ENCODE data around the gene DNAJA4.

- TF ChIP-seq POLR2A (IDR thresholded peaks at IDR 0.05), result no peak
- TF ChIP-seq, protein P1, sequence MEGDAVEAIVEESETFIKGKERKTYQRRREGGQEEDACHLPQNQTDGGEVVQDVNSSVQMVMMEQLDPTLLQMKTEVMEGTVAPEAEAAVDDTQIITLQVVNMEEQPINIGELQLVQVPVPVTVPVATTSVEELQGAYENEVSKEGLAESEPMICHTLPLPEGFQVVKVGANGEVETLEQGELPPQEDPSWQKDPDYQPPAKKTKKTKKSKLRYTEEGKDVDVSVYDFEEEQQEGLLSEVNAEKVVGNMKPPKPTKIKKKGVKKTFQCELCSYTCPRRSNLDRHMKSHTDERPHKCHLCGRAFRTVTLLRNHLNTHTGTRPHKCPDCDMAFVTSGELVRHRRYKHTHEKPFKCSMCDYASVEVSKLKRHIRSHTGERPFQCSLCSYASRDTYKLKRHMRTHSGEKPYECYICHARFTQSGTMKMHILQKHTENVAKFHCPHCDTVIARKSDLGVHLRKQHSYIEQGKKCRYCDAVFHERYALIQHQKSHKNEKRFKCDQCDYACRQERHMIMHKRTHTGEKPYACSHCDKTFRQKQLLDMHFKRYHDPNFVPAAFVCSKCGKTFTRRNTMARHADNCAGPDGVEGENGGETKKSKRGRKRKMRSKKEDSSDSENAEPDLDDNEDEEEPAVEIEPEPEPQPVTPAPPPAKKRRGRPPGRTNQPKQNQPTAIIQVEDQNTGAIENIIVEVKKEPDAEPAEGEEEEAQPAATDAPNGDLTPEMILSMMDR (IDR thresholded peaks at IDR 0.05), result no peak
Measured at GRCh38 chr15:78322243-78322642, 57.9 kb downstream of the DNAJA4 start.
